OCI-LY7 (cell line): ENCODE measurements around the gene PNRC2. TPM values are rescaled to one million over a fixed set of nuclear protein-coding genes. Genes with fewer than 3 reads are reported as not detected.

Source experiments
- BruUV-seq: library from RNA; stranded (reverse); fragments of 400-500 nt; replicated peaks from 2 replicates; lab custom pipeline; 2021; lab: Mats Ljungman, UMichigan
- CTCF ChIA-PET: fragments of 300-600 bp; sonication (Branson Sonifier 250); formaldehyde crosslinking; loops from one replicate; lab custom pipeline; 2022; ENCODE audit warnings: antibody characterized with exemption; ENCODE audit not compliant: unreplicated experiment; lab: Charles Lee
- POLR2A ChIA-PET: fragments of 300-600 bp; sonication (Branson Sonifier 250); formaldehyde crosslinking; loops from one replicate; lab custom pipeline; 2022; ENCODE audit warnings: antibody characterized with exemption; lab: Charles Lee
- DNase-seq: peaks from one replicate; pipeline ENCODE4 v3.0.0-alpha.2; 2015; ENCODE audit warnings: low spot score
- H2AFZ ChIP-seq: fragments of 200-600 bp; sonication (generic), shearing (Covaris generic); 2 replicates; pipeline ENCODE4 v1.6.1; 2014; ENCODE audit warnings: mild to moderate bottlenecking, antibody characterized with exemption, low read length, moderate library complexity
- H3K27ac ChIP-seq: fragments of 200-600 bp; sonication (generic); 2 replicates; pipeline ENCODE4 v1.5.1; 2014; ENCODE audit warnings: mixed run types, low read depth, mild to moderate bottlenecking, moderate library complexity, low read length, inconsistent platforms; ENCODE audit not compliant: poor library complexity, severe bottlenecking
- H3K36me3 ChIP-seq: fragments of 200-600 bp; sonication (generic); 2 replicates; pipeline ENCODE4 v1.6.1; 2014; ENCODE audit warnings: mild to moderate bottlenecking, antibody characterized with exemption, low read length, moderate library complexity, mixed read lengths; ENCODE audit not compliant: insufficient read depth
- H3K4me1 ChIP-seq: fragments of 200-600 bp; sonication (generic); 2 replicates; pipeline ENCODE4 v1.5.1; 2014; ENCODE audit warnings: mild to moderate bottlenecking, low read length; ENCODE audit not compliant: insufficient read depth, poor library complexity, severe bottlenecking
- H3K4me2 ChIP-seq: fragments of 200-600 bp; sonication (generic); 2 replicates; pipeline ENCODE4 v1.6.1; 2014; ENCODE audit warnings: mild to moderate bottlenecking, low read length
- H3K4me3 ChIP-seq: fragments of 200-600 bp; sonication (generic); 2 replicates; pipeline ENCODE4 v1.5.1; 2014; ENCODE audit warnings: mild to moderate bottlenecking, low read depth, low read length; ENCODE audit not compliant: poor library complexity, severe bottlenecking
- H3K79me2 ChIP-seq: fragments of 200-600 bp; sonication (generic); 2 replicates; pipeline ENCODE4 v1.6.1; 2016; ENCODE audit warnings: low read depth, mild to moderate bottlenecking, low read length, moderate library complexity, mixed read lengths; ENCODE audit not compliant: insufficient read depth
- H3K9me2 ChIP-seq: fragments of 200-600 bp; sonication (generic); 2 replicates; pipeline ENCODE4 v1.6.1; 2016; ENCODE audit warnings: mild to moderate bottlenecking, low read length, mixed read lengths; ENCODE audit not compliant: insufficient read depth
- H3K9me3 ChIP-seq: fragments of 200-600 bp; sonication (generic); 2 replicates; pipeline ENCODE4 v1.6.1; 2014; ENCODE audit warnings: mild to moderate bottlenecking, mixed run types, low read length, mixed read lengths
- H4K20me1 ChIP-seq: fragments of 200-600 bp; sonication (generic); 2 replicates; pipeline ENCODE4 v1.6.1; 2014; ENCODE audit warnings: mild to moderate bottlenecking, antibody characterized with exemption, low read length, moderate library complexity, mixed read lengths; ENCODE audit not compliant: insufficient read depth
- CTCF ChIP-seq: fragments of 200-600 bp; sonication (generic); conservative IDR thresholded peaks from 2 replicates; pipeline ENCODE4 v1.5.1; 2014; ENCODE audit warnings: mild to moderate bottlenecking, antibody characterized with exemption, low read length, moderate library complexity, mixed read lengths
- EZH2phosphoT487 ChIP-seq: fragments of 200-600 bp; sonication (generic); IDR thresholded peaks from 2 replicates; pipeline ENCODE4 v1.6.1; 2018; ENCODE audit warnings: low read depth, borderline replicate concordance, mild to moderate bottlenecking, mixed run types, antibody characterized with exemption, low read length, moderate library complexity, mixed read lengths
- intact Hi-C: fragments of 100-400 bp; cut with micrococcal nuclease; formaldehyde crosslinking; loops from one replicate; pipeline ENCODE4 v1.10.0; 2022; ENCODE audit not compliant: unreplicated experiment
- total RNA-seq, 2 experiments: library from RNA; depleted of rRNA in 1 of 2; stranded (reverse); fragments of >200 nt in 1 of 2; shearing (Covaris generic) in 1 of 2; gene quantifications; 2 replicates each; pipeline ENCODE4 v1.2.3, GENCODE V29; 2014 to 2022

PNRC2 gene
- total RNA-seq, 2 experiments from 2014 or later, result 129 to 198 TPM

- Histone ChIP-seq H3K27ac (no peak overlapping the region), H3K4me1 (peaks cover 71% of the 10 kb centered on the region), H3K9me2 (no peaks in the 10 kb centered on the region), H3K9me3 (no peaks in the 10 kb centered on the region), H3K36me3 (no peaks in the 10 kb centered on the region), H3K79me2 (no peaks in the 10 kb centered on the region), H2AFZ (no peak overlapping the region), H3K4me3 (no peak overlapping the region), H3K4me2 (peak overlapping the region; percentile 25; the same call in 1 of the 2 replicates), H4K20me1 (no peaks in the 10 kb centered on the region)
- no peak for DNase-seq
- no peak for TF ChIP-seq CTCF
- TF ChIP-seq EZH2phosphoT487, result no peak
- no TSS peak for BruUV-seq
- ChIA-PET CTCF (interaction anchor here (0.5 to 1.3 kb wide), 2 partner anchors 12 to 217 kb away, joined by 4 to 5 read pairs; no protein-coding TSS in a partner anchor), POLR2A (interaction anchor here (1.1 to 7.4 kb wide), 4 partner anchors 12 to 27 kb away, joined by 4 to 77 read pairs (median 5); no protein-coding TSS in a partner anchor)
- intact Hi-C loops, result no loop called here
Observed at GRCh38 chr1:23928789-23929188, 30.8 kb upstream of the PNRC2 start.

- no TSS peak for BruUV-seq
- Histone ChIP-seq H3K4me3 (peak overlapping the region; percentile 62), H3K27ac (peak overlapping the region; percentile 93), H3K4me2 (peak overlapping the region; percentile 90), H3K79me2 (no peaks in the 10 kb centered on the region), H3K9me3 (no peaks in the 10 kb centered on the region), H3K9me2 (no peaks in the 10 kb centered on the region), H2AFZ (peak overlapping the region; percentile 58; the same call in 1 of the 2 replicates), H3K4me1 (peaks cover 75% of the 10 kb centered on the region), H3K36me3 (no peaks in the 10 kb centered on the region), H4K20me1 (no peaks in the 10 kb centered on the region)
- POLR2A ChIA-PET, result interaction anchor here (0.6 to 7.4 kb wide), 8 partner anchors 14 to 142 kb away, joined by 3 to 77 read pairs (median 8); partner anchors contain the start of gene CNR2
- CTCF ChIA-PET, result interaction anchor here (1.5 kb wide), 1 partner anchor 14 kb away, joined by 14 read pairs; no protein-coding TSS in a partner anchor
- intact Hi-C loops, result no loop called here
- peak; percentile 64 for DNase-seq
- TF ChIP-seq EZH2phosphoT487 (no peak), CTCF (no peak)
Observed at GRCh38 chr1:23930270-23930669, 29.4 kb upstream of the PNRC2 start.

- Histone ChIP-seq H3K4me2 (peak overlapping the region; percentile 90), H3K9me3 (no peaks in the 10 kb centered on the region), H3K27ac (peak overlapping the region; percentile 93), H3K4me1 (peaks cover 75% of the 10 kb centered on the region), H3K4me3 (peak overlapping the region; percentile 62), H3K79me2 (no peaks in the 10 kb centered on the region), H4K20me1 (no peaks in the 10 kb centered on the region), H3K9me2 (no peaks in the 10 kb centered on the region), H3K36me3 (no peaks in the 10 kb centered on the region), H2AFZ (peak overlapping the region; percentile 58; the same call in 1 of the 2 replicates)
- ChIA-PET CTCF (interaction anchor here (1.2 to 1.5 kb wide), 3 partner anchors 15 to 120 kb away, joined by 3 to 14 read pairs (median 4); partner anchors contain the start of gene CNR2), POLR2A (interaction anchor here (0.5 to 7.4 kb wide), 17 partner anchors 11 to 405 kb away, joined by 3 to 77 read pairs (median 4); partner anchors contain the start of genes CNR2 and PNRC2)
- TF ChIP-seq CTCF, result no peak
- TF ChIP-seq EZH2phosphoT487, result no peak
- intact Hi-C loops, result loop anchor here (1.0 kb wide), 1 partner anchor 28 kb away; the partner anchor contains the start of gene PNRC2
- DNase-seq, result peak; percentile 88
- BruUV-seq, result no TSS peak
Observed at GRCh38 chr1:23930861-23931490, 28.7 kb upstream of the PNRC2 start.
